Memory B cell (primary cell): Measurements from ENCODE around the gene ZFAND2B.

Experiments used
- ATAC-seq: fragments of 150-1000 bp; cut with Tn5 transposase; 2 replicates; pipeline ENCODE4 v1.10.0; 2021; ENCODE audit warnings: low read depth, mild to moderate bottlenecking, moderate library complexity
- DNase-seq, 2 donors: peaks; one replicate each; pipeline ENCODE4 v3.0.0; 2022; ENCODE audit warnings: low spot score in 2 of 2
- H3K27ac Mint-ChIP-seq: one replicate; pipeline ENCODE4 v1.8.0; 2022; ENCODE audit warnings: mild to moderate bottlenecking, moderate library complexity, mixed read lengths
- H3K27me3 Mint-ChIP-seq: one replicate; pipeline ENCODE4 v1.8.0; 2022; ENCODE audit warnings: mixed read lengths
- H3K36me3 Mint-ChIP-seq: one replicate; pipeline ENCODE4 v1.8.0; 2022; ENCODE audit warnings: mild to moderate bottlenecking, mixed read lengths
- H3K4me1 Mint-ChIP-seq: one replicate; pipeline ENCODE4 v1.8.0; 2022; ENCODE audit warnings: mixed read lengths
- H3K4me3 Mint-ChIP-seq: one replicate; pipeline ENCODE4 v1.8.0; 2022; ENCODE audit warnings: mild to moderate bottlenecking, moderate library complexity, mixed read lengths
- H3K9me3 Mint-ChIP-seq: one replicate; pipeline ENCODE4 v1.8.0; 2022; ENCODE audit warnings: mixed read lengths

ZFAND2B gene

DNA sequence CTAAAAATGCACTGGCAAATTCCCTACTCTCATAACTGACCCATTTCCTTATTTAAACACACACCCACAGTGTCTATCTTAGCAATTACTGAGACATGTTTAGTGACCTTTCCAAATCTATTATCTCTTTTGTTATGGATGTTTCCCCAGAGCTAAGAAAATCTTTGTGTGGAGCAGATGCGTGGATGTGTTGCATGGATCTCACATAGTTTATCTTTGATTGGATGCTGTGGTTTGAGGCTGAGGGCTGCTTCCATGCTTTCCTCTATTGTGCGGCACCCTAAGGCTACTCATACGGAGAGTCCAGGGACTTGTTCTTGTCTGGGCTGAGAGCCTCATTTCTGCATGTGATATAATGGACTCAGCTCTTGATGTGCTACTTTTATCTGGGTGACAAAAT, 27.7 kb downstream of the ZFAND2B start:
- Mint-ChIP-seq H3K36me3 (peaks cover 34% of the 10 kb centered on the region), H3K4me1 (peaks cover 21% of the 10 kb centered on the region), H3K9me3 (no peaks in the 10 kb centered on the region), H3K27me3 (no peaks in the 10 kb centered on the region), H3K4me3 (no peak overlapping the region), H3K27ac (no peak overlapping the region)
- DNase-seq, result no peak
- ATAC-seq, result no peak

DNA sequence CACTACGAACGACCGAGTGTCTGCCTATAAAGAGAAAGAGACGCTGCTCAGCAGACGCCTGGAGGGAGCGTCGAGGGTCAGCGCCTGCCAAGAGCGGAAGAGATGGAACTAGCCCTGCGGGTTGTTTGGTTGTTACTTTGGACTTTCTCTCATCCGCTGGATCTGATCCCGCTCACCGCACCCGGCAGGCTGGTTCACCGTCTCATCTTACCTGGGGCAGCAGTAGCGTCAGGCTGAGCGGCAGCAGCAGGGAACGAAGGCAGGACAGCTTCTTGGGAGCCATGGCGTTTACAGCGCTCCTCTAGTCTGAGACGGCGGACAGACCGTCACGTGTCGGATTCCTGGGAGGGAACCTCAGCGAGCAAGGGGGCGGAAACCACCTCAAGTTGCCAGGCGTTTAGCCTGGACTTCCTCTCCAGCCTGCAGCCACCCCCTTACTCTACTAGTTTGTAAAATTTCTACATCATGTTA, 36.7 kb downstream of the ZFAND2B start:
- Mint-ChIP-seq H3K4me1 (peaks cover 21% of the 10 kb centered on the region), H3K27me3 (no peaks in the 10 kb centered on the region), H3K27ac (no peak overlapping the region), H3K36me3 (peaks cover 5% of the 10 kb centered on the region), H3K9me3 (no peaks in the 10 kb centered on the region), H3K4me3 (peak overlapping the region; percentile 28)
- ATAC-seq (no peak), DNase-seq (no peak)

- Mint-ChIP-seq H3K4me3 (peak overlapping the region; percentile 88), H3K27ac (peak overlapping the region; percentile 93), H3K9me3 (no peaks in the 10 kb centered on the region), H3K4me1 (peaks cover 32% of the 10 kb centered on the region), H3K36me3 (peaks cover 9% of the 10 kb centered on the region), H3K27me3 (no peaks in the 10 kb centered on the region)
- no peak for DNase-seq
- no peak for ATAC-seq
Observed at GRCh38 chr2:219244789-219245147, 38.2 kb downstream of the ZFAND2B start.

DNA sequence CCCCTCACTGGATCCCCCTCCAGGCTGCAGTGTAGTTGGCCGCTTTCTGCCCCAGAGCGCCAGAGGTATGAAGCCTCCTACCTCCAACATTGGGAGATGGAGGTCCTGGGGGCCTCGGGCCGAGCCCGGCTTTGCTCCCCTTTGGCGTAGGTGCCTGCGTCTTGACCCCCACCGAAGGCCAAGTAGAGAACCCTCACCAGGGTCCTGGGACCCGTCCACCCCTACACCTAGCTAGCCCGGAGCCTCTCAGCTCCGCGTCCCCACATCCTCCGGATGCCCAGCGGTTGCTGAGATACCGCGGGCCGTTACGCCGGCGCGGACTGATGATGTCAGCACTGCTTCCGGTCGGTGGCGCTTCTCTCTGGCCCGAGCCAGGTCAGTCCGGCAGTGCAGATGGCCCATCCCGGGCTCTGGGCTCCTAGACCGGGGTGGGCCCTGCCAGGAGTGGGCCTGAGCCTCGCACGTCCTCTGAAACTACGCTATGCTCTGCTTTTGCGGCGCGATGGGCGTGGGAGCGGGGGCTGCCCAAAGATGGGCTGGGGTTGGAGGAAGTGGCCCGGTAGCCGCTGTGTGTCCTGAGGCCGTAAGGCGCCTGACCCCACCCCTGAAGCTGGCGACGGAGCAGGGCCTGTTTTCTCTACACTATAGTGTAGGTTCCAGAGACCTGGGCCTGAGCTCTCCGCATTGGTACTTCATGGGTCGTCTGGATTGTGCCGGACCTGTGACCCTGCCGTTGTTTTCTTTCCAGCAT, 38.7 kb downstream of the ZFAND2B start, which contains the start of the genes GLB1L and STK16:
TSS of gene GLB1L (minus strand) at position 297 of the 751 bp plus-strand sequence. CDS start 1,871 bp downstream, outside the sequence.
TSS of gene STK16 (plus strand) at position 332 of the 751 bp plus-strand sequence. CDS start 521 bp downstream, outside the sequence.
- H3K4me3 Mint-ChIP-seq, result peak within 1 kb of the TSS; percentile 88
- H3K27ac Mint-ChIP-seq, result peak within 1 kb of the TSS; percentile 93
- ATAC-seq, result peak; percentile 84
- no peaks in the 10 kb centered on the region for H3K27me3 Mint-ChIP-seq
- H3K9me3 Mint-ChIP-seq, result no peaks in the 10 kb centered on the region
- H3K4me1 Mint-ChIP-seq, result peaks cover 38% of the 10 kb centered on the region
- peak; percentile 83 to 91 for DNase-seq
- H3K36me3 Mint-ChIP-seq, result peaks cover 11% of the 10 kb centered on the region

DNA sequence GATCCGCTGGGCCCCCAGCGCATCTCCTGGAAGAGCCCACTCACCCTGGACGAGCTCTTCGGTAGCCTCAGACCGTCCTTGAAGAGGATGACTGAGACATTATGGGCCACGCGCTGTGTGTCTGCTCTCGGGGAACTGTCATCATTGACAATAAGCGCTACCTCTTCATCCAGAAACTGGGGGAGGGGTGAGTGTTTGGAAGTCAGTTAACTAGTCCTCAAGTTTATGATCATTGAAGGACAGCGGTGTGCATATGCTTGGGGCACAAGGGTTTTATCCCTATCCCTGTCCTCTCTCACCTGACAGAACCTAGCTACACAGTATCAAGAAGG, 39.3 kb downstream of the ZFAND2B start:
- ATAC-seq, result no peak
- H3K36me3 Mint-ChIP-seq, result peaks cover 14% of the 10 kb centered on the region
- peak overlapping the region; percentile 93 for H3K27ac Mint-ChIP-seq
- peak overlapping the region; percentile 88 for H3K4me3 Mint-ChIP-seq
- no peaks in the 10 kb centered on the region for H3K27me3 Mint-ChIP-seq
- DNase-seq, result no peak
- peaks cover 43% of the 10 kb centered on the region for H3K4me1 Mint-ChIP-seq
- no peaks in the 10 kb centered on the region for H3K9me3 Mint-ChIP-seq

- H3K4me1 Mint-ChIP-seq, result peaks cover 50% of the 10 kb centered on the region
- H3K27ac Mint-ChIP-seq, result peak overlapping the region; percentile 93
- ATAC-seq (no peak), DNase-seq (no peak)
- peak overlapping the region; percentile 41 for H3K4me3 Mint-ChIP-seq
- H3K36me3 Mint-ChIP-seq, result peaks cover 18% of the 10 kb centered on the region
- H3K9me3 Mint-ChIP-seq, result no peaks in the 10 kb centered on the region
- no peaks in the 10 kb centered on the region for H3K27me3 Mint-ChIP-seq
Observed at GRCh38 chr2:219246559-219246958, 40.0 kb downstream of the ZFAND2B start.

DNA sequence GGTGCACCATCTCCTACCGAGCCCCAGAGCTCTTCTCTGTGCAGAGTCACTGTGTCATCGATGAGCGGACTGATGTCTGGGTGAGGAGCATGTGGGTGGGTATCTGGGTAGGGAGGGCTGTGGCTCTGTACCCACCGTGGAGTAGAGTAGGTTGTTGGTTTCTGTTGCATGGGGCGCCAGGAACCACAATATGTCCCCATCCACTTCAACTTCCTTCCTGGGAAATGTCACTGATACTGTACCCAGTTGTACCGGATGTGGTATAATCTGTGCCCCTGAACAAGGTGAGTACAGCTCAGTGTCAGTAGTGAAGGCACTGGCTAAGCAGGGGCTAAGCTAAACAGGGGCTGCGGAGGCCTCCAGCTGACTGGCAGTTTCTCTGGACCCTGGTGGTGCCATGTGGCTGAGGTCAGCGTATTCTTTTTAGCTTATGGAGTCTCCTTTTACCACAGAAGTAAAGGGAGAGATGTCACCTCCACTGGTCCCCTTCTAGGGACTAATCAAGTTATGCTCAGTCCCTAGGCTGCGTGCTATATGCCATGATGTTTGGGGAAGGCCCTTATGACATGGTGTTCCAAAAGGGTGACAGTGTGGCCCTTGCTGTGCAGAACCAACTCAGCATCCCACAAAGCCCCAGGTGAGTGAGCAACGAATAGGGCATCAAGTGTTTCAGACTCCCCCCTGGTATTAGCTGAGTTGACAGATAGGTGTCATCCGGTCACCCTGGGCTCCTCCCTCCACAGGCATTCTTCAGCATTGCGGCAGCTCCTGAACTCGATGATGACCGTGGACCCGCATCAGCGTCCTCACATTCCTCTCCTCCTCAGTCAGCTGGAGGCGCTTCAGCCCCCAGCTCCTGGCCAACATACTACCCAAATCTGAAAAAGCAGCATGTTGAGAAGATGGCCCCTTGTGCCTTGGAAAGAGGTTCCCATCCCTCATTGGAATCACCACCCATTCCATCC, 41.4 kb downstream of the ZFAND2B start:
- ATAC-seq (peak; percentile 48), DNase-seq (no peak)
- Mint-ChIP-seq H3K27me3 (no peaks in the 10 kb centered on the region), H3K36me3 (peaks cover 22% of the 10 kb centered on the region), H3K27ac (peak overlapping the region; percentile 85), H3K9me3 (no peaks in the 10 kb centered on the region), H3K4me1 (peaks cover 59% of the 10 kb centered on the region), H3K4me3 (peak overlapping the region; percentile 82)

DNA sequence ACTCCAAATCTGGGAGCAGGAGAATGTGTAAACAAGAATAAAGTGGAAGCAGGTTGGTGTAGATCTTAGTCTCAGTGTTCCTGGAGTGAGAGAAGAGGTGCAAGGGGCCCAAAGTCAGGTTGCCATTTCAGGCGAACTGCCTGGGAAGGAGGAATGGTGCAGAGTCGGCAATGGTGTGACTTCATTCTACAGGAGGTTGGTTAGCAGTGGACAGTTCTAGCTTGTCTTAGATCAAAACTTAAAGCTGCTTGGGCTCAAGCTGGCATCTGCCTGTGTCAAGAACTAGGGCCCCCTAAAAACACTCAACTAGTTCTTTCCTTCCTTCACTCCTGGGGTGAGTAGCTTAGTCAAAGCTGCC, 42.2 kb downstream of the ZFAND2B start:
- H3K9me3 Mint-ChIP-seq, result no peaks in the 10 kb centered on the region
- DNase-seq (no peak), ATAC-seq (no peak)
- H3K4me1 Mint-ChIP-seq, result peaks cover 59% of the 10 kb centered on the region
- H3K27ac Mint-ChIP-seq, result peak overlapping the region; percentile 85
- H3K4me3 Mint-ChIP-seq, result peak overlapping the region; percentile 82
- H3K27me3 Mint-ChIP-seq, result no peaks in the 10 kb centered on the region
- peaks cover 22% of the 10 kb centered on the region for H3K36me3 Mint-ChIP-seq

GRCh38 chr2:219249203-219249980, 42.8 kb downstream of the ZFAND2B start:
- DNase-seq (no peak), ATAC-seq (peak; percentile 8)
- peaks cover 59% of the 10 kb centered on the region for H3K4me1 Mint-ChIP-seq
- H3K4me3 Mint-ChIP-seq, result peak overlapping the region; percentile 82
- peak overlapping the region; percentile 85 for H3K27ac Mint-ChIP-seq
- no peaks in the 10 kb centered on the region for H3K27me3 Mint-ChIP-seq
- H3K9me3 Mint-ChIP-seq, result no peaks in the 10 kb centered on the region
- peaks cover 22% of the 10 kb centered on the region for H3K36me3 Mint-ChIP-seq

- Mint-ChIP-seq H3K4me1 (peaks cover 63% of the 10 kb centered on the region), H3K27ac (peak overlapping the region; percentile 85), H3K27me3 (no peaks in the 10 kb centered on the region), H3K36me3 (peaks cover 22% of the 10 kb centered on the region), H3K9me3 (no peaks in the 10 kb centered on the region), H3K4me3 (peak overlapping the region; percentile 82)
- no peak for ATAC-seq
- DNase-seq, result no peak
Observed at GRCh38 chr2:219250049-219250781, 43.6 kb downstream of the ZFAND2B start.

DNA sequence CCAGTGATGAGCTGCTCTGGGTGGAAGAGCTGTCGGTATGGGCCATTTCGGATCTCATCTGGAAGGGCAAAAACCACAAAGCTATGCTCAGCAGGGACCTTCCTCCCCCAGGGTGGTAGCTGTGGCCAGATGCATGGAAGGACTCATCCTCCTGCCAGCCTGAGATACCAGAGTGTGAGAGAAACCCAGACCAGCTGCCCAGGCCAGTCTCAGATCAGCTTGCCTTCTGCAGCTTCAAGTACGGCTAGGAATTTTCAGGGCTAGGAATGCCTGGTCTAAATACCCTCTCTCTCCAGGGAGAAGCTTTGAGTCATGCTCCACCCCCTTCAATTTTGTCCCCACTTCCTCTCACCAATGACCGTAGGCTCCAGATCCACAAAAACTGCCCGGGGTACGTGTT, 45.1 kb downstream of the ZFAND2B start:
- Mint-ChIP-seq H3K9me3 (no peaks in the 10 kb centered on the region), H3K4me3 (peak overlapping the region; percentile 82), H3K27ac (no peak overlapping the region), H3K27me3 (no peaks in the 10 kb centered on the region), H3K36me3 (peaks cover 22% of the 10 kb centered on the region), H3K4me1 (peaks cover 60% of the 10 kb centered on the region)
- no peak for ATAC-seq
- DNase-seq, result no peak

- H3K36me3 Mint-ChIP-seq, result peaks cover 22% of the 10 kb centered on the region
- no peak for ATAC-seq
- no peak for DNase-seq
Observed at GRCh38 chr2:219252084-219252483, 45.5 kb downstream of the ZFAND2B start.

DNA sequence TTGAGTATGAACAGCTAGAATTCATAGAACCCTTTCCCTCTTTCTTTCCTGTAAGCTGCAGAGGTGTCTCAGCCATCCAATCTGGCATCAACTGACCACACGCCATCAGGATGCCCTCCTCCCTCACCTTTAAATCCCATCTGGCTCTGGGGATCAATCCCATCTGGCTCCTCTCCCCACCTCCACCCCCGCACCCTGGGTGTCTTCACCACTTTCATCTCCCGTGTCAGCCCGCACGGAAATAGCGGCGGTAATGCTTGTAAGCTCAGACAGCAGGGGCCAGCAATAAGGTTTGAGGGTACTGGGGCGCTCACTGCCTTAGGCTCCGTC, 46.0 kb downstream of the ZFAND2B start:
- H3K4me1 Mint-ChIP-seq, result peaks cover 51% of the 10 kb centered on the region
- peak overlapping the region; percentile 82 for H3K4me3 Mint-ChIP-seq
- no peaks in the 10 kb centered on the region for H3K9me3 Mint-ChIP-seq
- no peak for ATAC-seq
- no peaks in the 10 kb centered on the region for H3K27me3 Mint-ChIP-seq
- peak overlapping the region; percentile 91 for H3K27ac Mint-ChIP-seq
- H3K36me3 Mint-ChIP-seq, result peaks cover 22% of the 10 kb centered on the region
- DNase-seq, result no peak

More at GRCh38 chr2:219252084-219252483, 45.5 kb downstream of the ZFAND2B start:
- Mint-ChIP-seq H3K4me1 (peaks cover 56% of the 10 kb centered on the region), H3K27ac (peak overlapping the region; percentile 91), H3K9me3 (no peaks in the 10 kb centered on the region), H3K27me3 (no peaks in the 10 kb centered on the region), H3K4me3 (peak overlapping the region; percentile 82)
